ENCODE results near the gene CABP2. TPM values are rescaled to one million over a fixed set of nuclear protein-coding genes. Genes with fewer than 3 reads are reported as not detected.

CABP2 gene
- total RNA-seq, 2 donors from 2014 or later, result not detected

DNA sequence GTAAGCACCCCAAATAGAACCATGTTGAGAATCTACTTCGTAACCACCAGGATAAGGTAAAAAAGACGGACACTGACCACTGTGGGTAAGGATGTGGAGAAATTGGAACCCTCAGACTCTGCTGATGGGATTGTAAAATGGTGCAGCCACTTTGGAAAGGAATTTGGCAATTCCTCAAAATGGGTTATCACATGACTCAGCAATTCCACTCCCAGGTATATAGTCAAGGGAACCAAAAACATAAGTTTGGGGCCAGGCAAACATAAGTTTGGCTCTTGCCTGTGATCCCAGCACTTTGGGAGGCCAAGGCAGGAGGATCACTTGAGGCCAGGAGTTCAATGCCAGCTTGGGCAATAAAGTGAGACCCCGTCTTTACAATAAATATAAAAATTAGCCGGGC is 5.1 kb upstream of the CABP2 start:
- Histone ChIP-seq H3K27me3 (replicated peaks; ENCODE audit: insufficient read depth) (no peaks in the 10 kb centered on the region), H3K4me3 (no peak overlapping the region), H3K27ac (no peak overlapping the region), H3K36me3 (no peaks in the 10 kb centered on the region), H3K4me1 (ENCODE audit: control insufficient read depth in 1 of 2, low read depth in 2 of 2) (no peaks in the 10 kb centered on the region), H3K9me3 (no peaks in the 10 kb centered on the region)
- TF ChIP-seq, protein P1, sequence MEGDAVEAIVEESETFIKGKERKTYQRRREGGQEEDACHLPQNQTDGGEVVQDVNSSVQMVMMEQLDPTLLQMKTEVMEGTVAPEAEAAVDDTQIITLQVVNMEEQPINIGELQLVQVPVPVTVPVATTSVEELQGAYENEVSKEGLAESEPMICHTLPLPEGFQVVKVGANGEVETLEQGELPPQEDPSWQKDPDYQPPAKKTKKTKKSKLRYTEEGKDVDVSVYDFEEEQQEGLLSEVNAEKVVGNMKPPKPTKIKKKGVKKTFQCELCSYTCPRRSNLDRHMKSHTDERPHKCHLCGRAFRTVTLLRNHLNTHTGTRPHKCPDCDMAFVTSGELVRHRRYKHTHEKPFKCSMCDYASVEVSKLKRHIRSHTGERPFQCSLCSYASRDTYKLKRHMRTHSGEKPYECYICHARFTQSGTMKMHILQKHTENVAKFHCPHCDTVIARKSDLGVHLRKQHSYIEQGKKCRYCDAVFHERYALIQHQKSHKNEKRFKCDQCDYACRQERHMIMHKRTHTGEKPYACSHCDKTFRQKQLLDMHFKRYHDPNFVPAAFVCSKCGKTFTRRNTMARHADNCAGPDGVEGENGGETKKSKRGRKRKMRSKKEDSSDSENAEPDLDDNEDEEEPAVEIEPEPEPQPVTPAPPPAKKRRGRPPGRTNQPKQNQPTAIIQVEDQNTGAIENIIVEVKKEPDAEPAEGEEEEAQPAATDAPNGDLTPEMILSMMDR (IDR thresholded peaks at IDR 0.05), result no peak
- no peak for DNase-seq (ENCODE audit: low spot score)
- no peak for ATAC-seq (ENCODE audit: insufficient number of reproducible peaks, low FRiP score, low read depth)

DNA sequence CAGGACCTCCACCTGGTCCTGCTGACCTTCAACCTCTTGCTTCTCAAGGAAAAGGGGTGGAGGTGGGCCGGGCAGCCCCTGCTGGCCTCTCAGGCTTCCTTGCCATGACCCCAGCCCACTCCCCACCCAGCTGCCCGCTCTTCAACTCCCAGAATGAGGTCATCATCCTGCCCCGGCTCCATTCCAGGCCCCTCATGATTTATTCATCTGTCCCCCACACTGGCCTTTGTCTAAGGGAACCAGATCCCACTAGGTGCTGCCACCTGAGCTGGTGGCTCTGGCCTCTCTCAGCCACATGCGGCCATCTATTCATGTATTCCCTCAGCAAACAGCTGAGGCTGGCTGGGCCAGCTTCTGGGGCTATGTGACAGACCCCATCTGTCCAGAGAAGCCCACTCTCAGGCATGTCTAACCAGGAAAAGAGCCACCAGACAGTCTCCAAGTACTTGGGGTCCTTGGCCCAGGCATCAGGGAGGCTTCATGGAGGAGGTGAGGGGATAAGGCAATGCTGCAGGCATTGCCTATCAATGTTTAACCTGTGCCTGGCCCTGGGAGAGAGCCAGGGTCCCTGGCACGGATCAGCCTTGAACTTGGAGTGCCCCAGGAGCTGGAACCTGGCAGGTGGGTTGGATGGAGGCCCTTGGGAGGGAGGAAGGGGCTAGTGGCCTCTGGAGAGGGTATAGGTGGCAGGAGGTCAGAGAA is 2.2 kb upstream of the CABP2 start:
- H3K27me3 ChIP-seq (replicated peaks; ENCODE audit: insufficient read depth), result no peaks in the 10 kb centered on the region
- H3K9me3 ChIP-seq, result no peaks in the 10 kb centered on the region
- H3K4me3 ChIP-seq, result no peak overlapping the region
- H3K27ac ChIP-seq, result no peak overlapping the region
- TF ChIP-seq, protein P1 (IDR thresholded peaks at IDR 0.05), result no peak
- DNase-seq (ENCODE audit: low spot score), result no peak
- no peaks in the 10 kb centered on the region for H3K4me1 ChIP-seq (ENCODE audit: control insufficient read depth in 1 of 2, low read depth in 2 of 2)
- no peak for ATAC-seq (ENCODE audit: insufficient number of reproducible peaks, low FRiP score, low read depth)
- H3K36me3 ChIP-seq, result no peaks in the 10 kb centered on the region

DNA sequence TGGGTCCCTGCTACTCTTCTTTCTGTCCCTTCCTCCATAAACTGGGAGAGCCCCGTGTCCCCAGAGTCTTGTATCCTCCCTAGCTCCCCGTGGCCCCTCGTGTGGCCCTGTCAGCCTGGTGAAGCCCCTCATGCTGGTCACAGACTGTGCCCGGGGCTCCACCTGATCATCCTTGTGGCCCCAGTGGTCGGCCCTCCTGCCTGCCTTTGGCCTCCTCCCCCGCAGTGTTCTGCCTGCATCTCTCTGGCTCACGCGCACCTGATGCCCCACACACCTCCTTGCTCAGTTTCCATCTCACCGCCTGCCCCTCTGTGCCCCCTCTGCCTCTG is 1.2 kb upstream of the CABP2 start:
- no peak for DNase-seq (ENCODE audit: low spot score)
- TF ChIP-seq, protein P1 (IDR thresholded peaks at IDR 0.05), result no peak

DNA sequence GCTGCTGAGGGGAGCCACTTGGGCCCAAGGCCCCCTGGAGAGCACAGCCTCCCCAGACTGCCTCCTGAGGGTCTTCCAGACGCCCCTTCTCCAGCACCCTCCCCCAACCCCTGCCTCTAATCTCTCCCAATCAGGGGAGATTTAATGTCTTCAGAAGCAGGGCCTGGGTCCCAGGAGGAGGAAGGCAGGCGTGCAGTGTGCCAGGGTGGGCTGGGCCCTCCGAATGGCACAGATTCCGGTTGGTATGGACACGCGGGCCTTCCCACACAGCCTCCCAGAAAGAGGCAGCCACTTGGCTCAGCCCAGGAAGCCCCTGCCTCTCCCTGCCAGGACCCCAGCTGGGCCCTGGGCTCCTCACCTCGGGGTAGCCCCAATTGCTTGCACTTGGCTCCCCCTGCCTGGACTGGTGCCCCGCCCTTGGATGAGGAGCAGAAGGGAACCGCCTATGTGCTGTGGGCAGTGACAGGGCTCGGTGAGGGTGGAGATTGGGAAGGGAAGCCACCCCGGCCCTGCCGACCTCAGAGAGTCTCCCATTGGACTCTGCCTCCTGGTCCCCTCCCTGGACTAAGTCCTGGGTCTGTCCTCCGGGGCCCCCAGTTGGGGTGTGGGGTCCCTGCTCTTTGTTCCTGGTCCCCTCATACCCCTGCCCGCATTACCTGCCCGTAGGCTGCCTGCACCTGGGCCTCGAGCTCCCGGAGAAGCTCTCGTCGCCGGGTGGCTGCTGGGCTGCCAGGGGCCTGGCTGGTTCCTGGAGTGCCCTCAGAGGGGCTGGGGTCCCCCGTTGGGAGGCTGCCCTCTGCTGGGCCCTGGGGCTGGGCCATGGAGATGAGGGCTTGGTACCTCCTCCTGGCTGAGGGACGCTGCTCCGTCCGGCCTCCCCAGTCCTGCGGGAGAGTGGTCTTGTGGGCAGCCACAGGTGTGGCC is 572 bp upstream of the CABP2 start:
- H3K4me1 ChIP-seq (ENCODE audit: control insufficient read depth in 1 of 2, low read depth in 2 of 2), result no peaks in the 10 kb centered on the region
- ATAC-seq (ENCODE audit: insufficient number of reproducible peaks, low FRiP score, low read depth), result no peak
- H3K4me3 ChIP-seq, result no peak overlapping the region
- no peak overlapping the region for H3K27ac ChIP-seq
- no peak for DNase-seq (ENCODE audit: low spot score)
- no peaks in the 10 kb centered on the region for H3K27me3 ChIP-seq (replicated peaks; ENCODE audit: insufficient read depth)
- no peaks in the 10 kb centered on the region for H3K36me3 ChIP-seq
- H3K9me3 ChIP-seq, result no peaks in the 10 kb centered on the region
- TF ChIP-seq, protein P1 (IDR thresholded peaks at IDR 0.05), result no peak

More for the DNA sequence above, 1.2 kb upstream of the CABP2 start:
- Histone ChIP-seq H3K4me3 (no peak overlapping the region), H3K36me3 (no peaks in the 10 kb centered on the region), H3K9me3 (no peaks in the 10 kb centered on the region), H3K27me3 (replicated peaks; ENCODE audit: insufficient read depth) (no peaks in the 10 kb centered on the region), H3K4me1 (ENCODE audit: control insufficient read depth in 1 of 2, low read depth in 2 of 2) (no peaks in the 10 kb centered on the region), H3K27ac (no peak overlapping the region)
- ATAC-seq (ENCODE audit: insufficient number of reproducible peaks, low FRiP score, low read depth), result no peak

DNA sequence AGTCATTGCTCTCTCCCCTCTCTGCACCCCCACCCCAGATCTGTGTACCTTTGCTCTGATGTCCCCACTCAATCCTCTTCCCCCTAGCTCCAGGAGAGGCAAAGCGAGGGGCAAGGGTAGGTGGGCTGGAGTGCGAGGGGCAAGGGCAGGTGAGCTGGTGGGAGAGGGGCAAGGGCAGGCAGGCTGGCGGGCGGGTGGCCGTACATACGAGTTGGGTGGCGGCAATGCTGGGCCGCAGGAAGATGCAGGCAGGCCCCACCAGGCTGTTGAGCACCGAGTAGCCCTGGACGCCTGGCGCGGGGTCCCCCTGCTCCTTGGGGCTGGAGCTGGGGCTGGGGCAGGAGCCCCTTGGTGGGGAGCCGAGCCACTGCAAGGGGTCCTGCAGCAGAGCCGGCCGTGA is 908 bp downstream of the CABP2 start:
- Histone ChIP-seq H3K27me3 (replicated peaks; ENCODE audit: insufficient read depth) (no peaks in the 10 kb centered on the region), H3K4me3 (no peak overlapping the region), H3K27ac (no peak overlapping the region), H3K4me1 (ENCODE audit: control insufficient read depth in 1 of 2, low read depth in 2 of 2) (no peaks in the 10 kb centered on the region), H3K36me3 (no peaks in the 10 kb centered on the region), H3K9me3 (no peaks in the 10 kb centered on the region)
- DNase-seq (ENCODE audit: low spot score) (no peak), ATAC-seq (ENCODE audit: insufficient number of reproducible peaks, low FRiP score, low read depth) (no peak)
- TF ChIP-seq, protein P1 (IDR thresholded peaks at IDR 0.05), result no peak

Measured in thoracic aorta (tissue), 2 donors.